ENCODE data around the gene PKM.

GRCh38 chr15:72236381-72237003 lies 5.5 kb upstream of the PKM start:
- TF ChIP-seq, protein P1, sequence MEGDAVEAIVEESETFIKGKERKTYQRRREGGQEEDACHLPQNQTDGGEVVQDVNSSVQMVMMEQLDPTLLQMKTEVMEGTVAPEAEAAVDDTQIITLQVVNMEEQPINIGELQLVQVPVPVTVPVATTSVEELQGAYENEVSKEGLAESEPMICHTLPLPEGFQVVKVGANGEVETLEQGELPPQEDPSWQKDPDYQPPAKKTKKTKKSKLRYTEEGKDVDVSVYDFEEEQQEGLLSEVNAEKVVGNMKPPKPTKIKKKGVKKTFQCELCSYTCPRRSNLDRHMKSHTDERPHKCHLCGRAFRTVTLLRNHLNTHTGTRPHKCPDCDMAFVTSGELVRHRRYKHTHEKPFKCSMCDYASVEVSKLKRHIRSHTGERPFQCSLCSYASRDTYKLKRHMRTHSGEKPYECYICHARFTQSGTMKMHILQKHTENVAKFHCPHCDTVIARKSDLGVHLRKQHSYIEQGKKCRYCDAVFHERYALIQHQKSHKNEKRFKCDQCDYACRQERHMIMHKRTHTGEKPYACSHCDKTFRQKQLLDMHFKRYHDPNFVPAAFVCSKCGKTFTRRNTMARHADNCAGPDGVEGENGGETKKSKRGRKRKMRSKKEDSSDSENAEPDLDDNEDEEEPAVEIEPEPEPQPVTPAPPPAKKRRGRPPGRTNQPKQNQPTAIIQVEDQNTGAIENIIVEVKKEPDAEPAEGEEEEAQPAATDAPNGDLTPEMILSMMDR (IDR thresholded peaks at IDR 0.05) = no peak
- TF ChIP-seq POLR2A (IDR thresholded peaks at IDR 0.05) = no peak
